Measurements from ENCODE around the gene PAQR5.

DNA sequence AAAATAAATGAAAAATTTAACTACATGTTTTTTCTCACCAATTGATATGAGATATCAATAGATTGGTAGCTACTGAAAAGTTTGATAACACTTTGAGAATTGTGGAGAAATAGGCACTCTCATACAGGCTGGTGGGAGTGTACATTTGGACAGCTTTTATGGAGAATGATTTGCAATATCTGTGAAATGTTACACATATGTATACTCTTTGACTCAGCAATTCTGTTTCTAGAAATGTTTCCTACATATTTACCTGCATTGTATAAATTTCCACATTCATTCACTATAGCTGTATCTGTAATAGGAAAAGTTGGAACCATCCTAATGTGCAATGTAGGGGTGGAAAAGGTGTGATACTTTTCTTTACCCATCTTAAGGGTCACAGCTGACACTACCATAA is 113.6 kb downstream of the PAQR5 start:
- TF ChIP-seq, protein P1, sequence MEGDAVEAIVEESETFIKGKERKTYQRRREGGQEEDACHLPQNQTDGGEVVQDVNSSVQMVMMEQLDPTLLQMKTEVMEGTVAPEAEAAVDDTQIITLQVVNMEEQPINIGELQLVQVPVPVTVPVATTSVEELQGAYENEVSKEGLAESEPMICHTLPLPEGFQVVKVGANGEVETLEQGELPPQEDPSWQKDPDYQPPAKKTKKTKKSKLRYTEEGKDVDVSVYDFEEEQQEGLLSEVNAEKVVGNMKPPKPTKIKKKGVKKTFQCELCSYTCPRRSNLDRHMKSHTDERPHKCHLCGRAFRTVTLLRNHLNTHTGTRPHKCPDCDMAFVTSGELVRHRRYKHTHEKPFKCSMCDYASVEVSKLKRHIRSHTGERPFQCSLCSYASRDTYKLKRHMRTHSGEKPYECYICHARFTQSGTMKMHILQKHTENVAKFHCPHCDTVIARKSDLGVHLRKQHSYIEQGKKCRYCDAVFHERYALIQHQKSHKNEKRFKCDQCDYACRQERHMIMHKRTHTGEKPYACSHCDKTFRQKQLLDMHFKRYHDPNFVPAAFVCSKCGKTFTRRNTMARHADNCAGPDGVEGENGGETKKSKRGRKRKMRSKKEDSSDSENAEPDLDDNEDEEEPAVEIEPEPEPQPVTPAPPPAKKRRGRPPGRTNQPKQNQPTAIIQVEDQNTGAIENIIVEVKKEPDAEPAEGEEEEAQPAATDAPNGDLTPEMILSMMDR (conservative IDR thresholded peaks at IDR 0.05) = no peak
- TF ChIP-seq EZH2 (IDR thresholded peaks at IDR 0.05; ENCODE audit: low read depth) = no peak
